Panc1 (cell line): ENCODE measurements around the gene TTLL11. TPM values are rescaled to one million over a fixed set of nuclear protein-coding genes. Genes with fewer than 3 reads are reported as not detected.
"Not testable (repeated sequence)": the region's sequence is repeated elsewhere in the genome, so short reads cannot be mapped to it uniquely, and the experiment has no call there.

Experiments
- ATAC-seq: fragments of 200-7000 bp; cut with Tn5 transposase; 2 replicates; pipeline ENCODE4 v1.9.1; 2020; ENCODE audit warnings: mild to moderate bottlenecking, moderate library complexity
- BruUV-seq: library from RNA; stranded (reverse); fragments of 400-500 nt; replicated peaks from 2 replicates; lab custom pipeline; 2021; lab: Mats Ljungman, UMichigan
- CTCF ChIA-PET: fragments of 300-600 bp; sonication (Branson Sonifier 250); formaldehyde crosslinking; loops from one replicate; lab custom pipeline; 2022; ENCODE audit warnings: antibody characterized with exemption; lab: Charles Lee
- POLR2A ChIA-PET: fragments of 300-600 bp; sonication (Branson Sonifier 250); formaldehyde crosslinking; loops from one replicate; lab custom pipeline; 2022; ENCODE audit warnings: antibody characterized with exemption; lab: Charles Lee
- DNase-seq: peaks from one replicate; pipeline ENCODE4 v3.0.0-alpha.2; 2010; ENCODE audit warnings: low read depth, low spot score
- H3K27ac ChIP-seq: 2 replicates; pipeline ENCODE4 v1.5.1; 2011; ENCODE audit warnings: mild to moderate bottlenecking, low read length, inconsistent platforms
- H3K27me3 ChIP-seq: fragments of 200-500 bp; sonication (Bioruptor generic); 2 replicates; pipeline ENCODE4 v1.6.0; 2014; ENCODE audit warnings: low read length, inconsistent platforms; ENCODE audit not compliant: control insufficient read depth, insufficient read depth
- H3K36me3 ChIP-seq: fragments of 200-500 bp; sonication (Bioruptor generic); 2 replicates; pipeline ENCODE4 v1.5.1; 2014; ENCODE audit warnings: inconsistent platforms, mild to moderate bottlenecking, low read length, moderate library complexity; ENCODE audit not compliant: control insufficient read depth, insufficient read depth
- H3K4me1 ChIP-seq: 2 replicates; pipeline ENCODE4 v1.5.1; 2011; ENCODE audit warnings: inconsistent platforms, mild to moderate bottlenecking, low read length, moderate library complexity; ENCODE audit not compliant: control insufficient read depth, insufficient read depth
- H3K4me3 ChIP-seq, 2 experiments: 2 replicates each; pipeline ENCODE4 v1.5.1; 2011 to 2012; ENCODE audit warnings: low read depth in 2 of 2, low read length in 2 of 2, mild to moderate bottlenecking in 2 of 2, inconsistent platforms in 1 of 2, moderate library complexity in 1 of 2
- H3K9me3 ChIP-seq: fragments of 200-500 bp; sonication (Bioruptor generic); 2 replicates; pipeline ENCODE4 v1.5.1; 2014; ENCODE audit warnings: low read depth, mild to moderate bottlenecking, inconsistent platforms, low read length, moderate library complexity; ENCODE audit not compliant: control insufficient read depth, insufficient read depth
- CTCF ChIP-seq: fragments of 450-650 bp; IDR thresholded peaks from 2 replicates; pipeline ENCODE4 v1.5.1; 2017; ENCODE audit warnings: mild to moderate bottlenecking
- POLR2AphosphoS5 ChIP-seq: IDR thresholded peaks from 2 replicates; pipeline ENCODE4 v1.6.1; 2012; ENCODE audit warnings: mild to moderate bottlenecking, low read depth, low read length, moderate library complexity
- REST ChIP-seq, 2 experiments: IDR thresholded peaks; 2 replicates each; pipeline ENCODE4 v1.6.1; 2011 to 2012; ENCODE audit warnings: low read depth in 2 of 2, control low read depth in 1 of 2, low read length in 1 of 2, mild to moderate bottlenecking in 1 of 2, moderate library complexity in 1 of 2; ENCODE audit not compliant: insufficient read depth in 1 of 2
- SIN3A ChIP-seq: IDR thresholded peaks from 2 replicates; pipeline ENCODE4 v1.6.1; 2012; ENCODE audit warnings: low read depth, mild to moderate bottlenecking, low read length, moderate library complexity, borderline replicate concordance; ENCODE audit not compliant: insufficient read depth
- TCF7L2 ChIP-seq: IDR thresholded peaks from 2 replicates; pipeline ENCODE4 v1.6.1; 2011; ENCODE audit warnings: mild to moderate bottlenecking, low read depth, low read length, inconsistent platforms
- in situ Hi-C: cut with HindIII; loops from 2 replicates; pipeline ENCODE4 v1.10.0; 2016; ENCODE audit warnings: low sequenced_read_pairs, low pct_unique_long_range_greater_than_20kb
- intact Hi-C: fragments of 100-400 bp; cut with micrococcal nuclease; formaldehyde crosslinking; loops from one replicate; pipeline ENCODE4 v1.10.0; 2022; ENCODE audit not compliant: unreplicated experiment
- total RNA-seq: library from RNA; stranded (reverse); gene quantifications from one replicate; pipeline ENCODE4 v1.2.1, GENCODE V29; 2021; ENCODE audit not compliant: unreplicated experiment

TTLL11 gene
- total RNA-seq, 1 experiment from 2014 or later, result 1.1 TPM

- Histone ChIP-seq H3K9me3 (no peaks in the 10 kb centered on the region), H3K36me3 (no peaks in the 10 kb centered on the region), H3K4me1 (no peaks in the 10 kb centered on the region), H3K4me3 (no peak overlapping the region), H3K27ac (no peak overlapping the region), H3K27me3 (no peaks in the 10 kb centered on the region)
- intact Hi-C loops (no loop called here), in situ Hi-C loops (no loop called here)
- ChIA-PET CTCF (no interaction called here), POLR2A (no interaction called here)
- DNase-seq (no peak), ATAC-seq (no peak)
- no TSS peak for BruUV-seq
- TF ChIP-seq CTCF (no peak), TCF7L2 (no peak), POLR2AphosphoS5 (no peak)
Measured at GRCh38 chr9:121981118-121981883, 111.8 kb downstream of the TTLL11 start.

- H3K36me3 ChIP-seq, H3K4me3 ChIP-seq, in situ Hi-C loops, H3K27ac ChIP-seq, intact Hi-C loops, BruUV-seq, POLR2A ChIA-PET, H3K4me1 ChIP-seq, H3K27me3 ChIP-seq, ATAC-seq, CTCF ChIA-PET, DNase-seq, H3K9me3 ChIP-seq: not testable (repeated sequence)
Measured at GRCh38 chr9:121980665-121981064, 112.4 kb downstream of the TTLL11 start.

GRCh38 chr9:121979736-121980135 is 113.4 kb downstream of the TTLL11 start:
- BruUV-seq, result no TSS peak
- Histone ChIP-seq H3K36me3 (no peaks in the 10 kb centered on the region), H3K4me1 (no peaks in the 10 kb centered on the region), H3K27ac (no peak overlapping the region), H3K4me3 (no peak overlapping the region), H3K27me3 (no peaks in the 10 kb centered on the region), H3K9me3 (no peaks in the 10 kb centered on the region)
- in situ Hi-C loops, result no loop called here
- intact Hi-C loops, result no loop called here
- TF ChIP-seq POLR2AphosphoS5 (no peak), SIN3A (no peak), TCF7L2 (no peak), REST (IDR thresholded peaks at IDR 0.05; ENCODE audit: insufficient read depth in 1 of 2, low read depth in 2 of 2, low read length in 1 of 2) (no peak), CTCF (no peak)
- ATAC-seq (no peak), DNase-seq (no peak)
- ChIA-PET CTCF (no interaction called here), POLR2A (no interaction called here)
